Stimulated activated CD8-positive, alpha-beta memory T cell treated with anti-CD3 and anti-CD28 coated beads, Interleukin-12 subunit alpha, Interleukin-12 subunit beta, amount 100 ng/mL, for 24 hours (primary cell): ENCODE results near the gene RELN.

Source experiments
- DNase-seq: peaks from one replicate; pipeline ENCODE4 v3.0.0-alpha.2; 2020; ENCODE audit errors: extremely low read depth

Gene RELN

DNA sequence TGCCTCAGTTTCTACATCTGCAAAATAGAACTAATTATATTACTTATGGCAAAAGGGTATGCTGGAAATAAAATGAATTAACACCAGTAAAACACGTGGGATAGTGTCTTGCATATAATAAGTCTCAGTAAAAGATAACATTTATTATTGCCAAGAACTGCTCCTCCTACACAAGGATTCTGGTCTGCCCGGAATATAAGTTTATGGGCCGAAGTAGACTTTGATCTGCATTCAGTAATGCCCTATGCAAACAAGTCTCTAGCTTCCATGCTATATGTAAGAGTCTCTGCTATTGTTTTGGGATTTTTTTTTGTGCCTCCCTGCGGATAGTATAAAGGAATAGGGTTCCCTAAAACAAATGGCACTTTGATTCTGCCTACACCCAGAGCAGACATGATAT lies 417.9 kb downstream of the RELN start:
- DNase-seq = no peak

DNA sequence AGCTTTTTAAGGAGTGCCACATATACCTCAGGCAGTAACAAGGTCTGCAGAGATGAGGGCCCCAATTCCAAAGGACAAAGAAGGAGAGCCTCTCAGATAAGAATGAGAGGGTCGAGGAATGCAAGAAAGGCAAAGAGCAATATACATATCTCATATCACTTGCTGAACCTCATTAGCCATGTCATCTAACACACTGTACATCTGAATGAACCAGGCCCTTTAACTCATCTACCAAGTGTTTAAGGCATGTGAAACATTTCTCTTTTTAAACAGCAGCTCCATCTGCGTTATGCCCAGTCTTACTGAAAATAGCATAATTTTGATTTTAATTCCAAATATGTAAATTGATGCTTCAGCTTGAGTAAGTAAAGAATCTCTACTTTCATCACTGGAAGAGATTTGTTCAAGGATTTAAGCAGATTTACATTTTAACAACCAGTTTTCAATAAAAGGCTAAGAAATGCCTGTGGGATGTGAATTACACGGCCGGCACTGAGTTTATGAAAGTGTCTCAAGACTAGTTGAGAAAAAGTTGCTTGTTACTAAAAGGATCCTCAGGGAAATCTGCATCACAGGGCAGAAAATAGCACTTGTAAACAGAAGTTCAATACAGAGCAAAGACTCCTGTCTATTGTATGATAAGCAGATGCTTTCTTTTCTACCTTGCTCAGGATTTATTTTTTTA lies 419.7 kb downstream of the RELN start:
- no peak for DNase-seq

DNA sequence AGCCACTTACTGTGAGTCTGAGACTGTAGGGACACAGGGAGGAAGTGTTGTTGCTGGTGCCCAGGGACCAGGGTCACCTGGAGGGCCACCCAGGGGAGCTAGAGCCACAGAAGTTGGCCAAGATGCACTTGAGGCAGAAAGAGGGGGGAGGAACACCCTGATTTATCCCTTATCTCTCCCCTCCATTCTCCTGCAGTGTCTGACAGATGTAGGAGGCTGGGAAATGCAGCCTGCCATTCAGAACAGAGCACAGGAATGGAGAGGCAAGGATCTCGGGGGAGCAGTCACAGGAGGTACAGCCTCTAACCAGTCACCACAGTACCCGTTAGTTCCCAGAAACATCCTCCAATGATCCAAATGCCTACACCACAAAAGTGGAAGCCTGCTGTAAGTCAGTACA lies 425.0 kb downstream of the RELN start:
- DNase-seq = no peak

DNA sequence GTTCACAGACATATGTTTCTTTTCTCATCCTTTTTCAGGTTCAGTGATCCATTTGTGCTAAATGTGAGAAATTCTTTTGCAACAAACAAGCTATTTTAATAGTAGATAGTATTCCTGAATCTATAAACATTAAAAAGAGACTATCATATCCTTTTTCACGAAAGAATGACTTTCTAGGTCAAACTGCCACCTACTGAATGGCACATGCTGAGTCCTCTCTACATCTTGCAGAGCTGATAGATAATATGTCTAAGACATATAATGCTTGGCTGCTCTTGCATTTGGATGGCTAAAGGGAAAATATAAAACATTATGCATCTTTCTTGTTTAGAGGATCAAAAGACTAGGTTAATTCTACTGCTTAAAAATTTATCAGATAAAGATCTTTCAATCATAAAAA lies 429.3 kb downstream of the RELN start:
- no peak for DNase-seq

DNA sequence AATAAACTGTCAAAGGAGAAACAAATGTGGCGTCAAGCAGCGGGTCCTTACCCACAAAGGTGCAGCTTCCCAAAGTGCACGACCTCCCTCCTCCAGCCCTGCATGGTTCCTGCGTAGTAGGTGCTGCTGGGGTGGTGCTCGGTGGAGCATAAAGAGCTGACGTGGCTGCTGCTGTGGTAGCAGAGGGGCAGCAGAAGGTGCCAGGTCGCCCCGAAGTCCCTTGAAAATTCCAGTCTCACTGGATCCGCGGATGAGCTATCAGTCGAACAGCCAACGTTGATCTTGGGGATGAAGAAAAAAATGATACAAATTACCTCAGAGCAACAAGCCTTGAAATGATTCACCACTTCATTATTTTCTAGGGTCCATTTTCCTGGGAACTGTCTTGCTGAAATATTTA lies 438.4 kb downstream of the RELN start:
- DNase-seq = no peak

DNA sequence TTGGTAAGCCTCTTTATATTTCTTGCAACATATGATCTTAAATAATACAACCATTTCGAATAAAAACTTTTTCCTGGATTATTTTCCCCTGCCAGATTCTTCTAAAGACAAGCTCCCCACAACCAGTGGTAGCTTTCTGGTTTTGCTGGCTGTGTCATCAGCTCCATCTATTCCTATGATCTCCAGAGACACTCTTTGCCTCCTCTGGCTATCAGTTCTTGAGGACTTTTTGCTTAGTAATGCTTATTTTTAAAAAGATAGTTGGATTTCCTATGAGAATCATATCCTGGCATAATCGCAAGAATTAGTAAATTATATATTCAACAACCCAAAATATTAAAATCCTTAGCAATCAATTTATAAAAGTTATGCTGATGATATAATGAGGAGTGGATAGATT lies 439.7 kb downstream of the RELN start:
- DNase-seq = no peak

DNA sequence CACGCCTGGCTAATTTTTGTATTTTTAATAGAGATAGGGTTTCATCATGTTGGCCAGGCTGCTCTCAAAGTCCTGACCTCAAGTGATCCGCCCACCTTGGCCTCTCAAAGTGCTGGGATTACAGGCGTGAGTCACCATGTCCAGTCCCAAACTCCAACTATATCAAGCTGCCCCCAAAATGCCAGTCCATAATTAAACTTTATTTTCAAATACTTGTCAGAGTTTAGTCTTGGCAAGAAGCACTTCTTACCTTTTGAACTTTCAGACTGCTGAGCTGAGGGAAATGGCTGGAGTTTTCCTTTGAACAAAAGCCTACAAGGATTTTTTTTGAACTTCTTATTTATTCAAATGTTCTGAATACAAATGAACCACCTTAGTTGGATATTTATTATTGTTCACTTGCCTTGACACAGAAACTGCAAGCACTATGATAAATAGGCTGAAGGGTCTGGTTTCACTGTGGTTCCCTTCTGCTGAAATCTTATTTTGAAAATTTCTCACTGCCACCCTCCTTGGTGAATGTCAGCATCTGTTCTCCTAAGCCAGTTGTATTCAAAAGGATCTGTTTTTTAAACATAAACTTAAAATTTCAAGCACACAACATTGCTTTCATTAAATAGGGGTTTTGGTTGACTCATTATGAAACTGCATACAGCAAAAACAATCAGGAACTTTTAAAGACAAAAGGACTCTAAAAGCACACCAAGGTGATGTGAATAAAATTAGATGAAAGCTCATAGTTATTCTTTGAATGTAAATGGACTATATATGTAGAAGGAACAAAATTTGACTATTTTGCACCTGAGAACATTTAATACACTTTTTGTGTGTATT lies 441.8 kb downstream of the RELN start:
- DNase-seq = no peak

DNA sequence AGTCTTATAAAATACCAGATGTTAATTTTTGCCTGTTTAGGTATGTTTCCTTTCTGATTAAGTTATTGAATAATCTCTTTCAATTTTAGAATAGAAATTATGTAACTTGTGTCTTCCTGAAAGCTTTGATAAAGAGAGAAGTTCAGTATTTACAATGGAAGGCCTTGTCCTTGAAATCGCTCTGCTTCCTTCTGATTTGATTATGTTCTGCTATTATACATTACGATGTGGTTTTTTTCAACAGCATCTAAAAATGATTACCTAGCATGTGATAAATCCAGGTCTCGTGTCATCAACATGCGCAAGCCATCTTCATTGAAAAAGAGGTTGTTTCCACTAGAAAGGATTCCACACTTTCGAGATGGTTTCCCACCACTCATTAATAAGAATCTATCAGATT lies 447.0 kb downstream of the RELN start:
- DNase-seq = no peak

DNA sequence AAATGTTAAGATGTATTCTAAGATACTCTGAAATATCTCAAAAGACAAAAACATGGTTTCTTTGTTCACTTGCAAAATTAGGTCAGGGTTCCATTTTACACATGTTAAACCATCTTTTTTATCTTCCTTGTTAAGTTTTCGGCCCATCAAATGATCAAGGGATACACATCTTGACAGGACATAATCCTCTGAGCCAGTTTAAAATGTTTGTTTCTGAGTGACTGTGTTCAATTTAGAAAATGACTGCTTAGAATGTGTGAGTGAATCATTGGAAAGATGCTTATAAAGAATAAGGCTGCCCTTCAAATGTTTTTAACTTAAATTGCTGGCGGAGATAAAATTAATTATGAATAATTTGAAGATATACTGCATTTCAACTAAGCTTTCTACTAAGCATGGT lies 447.5 kb downstream of the RELN start:
- no peak for DNase-seq

DNA sequence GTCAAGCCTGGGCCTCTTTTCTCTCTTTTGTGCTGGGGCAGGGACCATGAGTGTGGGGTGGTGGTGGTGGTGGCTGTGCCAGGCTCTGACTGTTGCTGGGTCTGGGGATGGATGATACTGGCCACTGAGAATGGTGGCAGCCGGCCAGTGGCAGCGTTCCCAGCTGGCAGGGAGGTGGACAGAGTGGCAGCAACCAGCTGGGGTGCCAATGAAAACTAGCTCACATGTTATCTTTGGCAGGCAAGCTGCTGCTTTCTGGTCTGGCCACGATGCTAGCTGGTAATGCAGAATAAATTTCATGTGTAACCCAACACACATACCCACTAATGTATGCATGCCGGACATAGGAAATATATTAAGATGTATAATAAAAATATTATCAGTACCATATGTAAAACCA lies 448.4 kb downstream of the RELN start:
- DNase-seq = no peak

DNA sequence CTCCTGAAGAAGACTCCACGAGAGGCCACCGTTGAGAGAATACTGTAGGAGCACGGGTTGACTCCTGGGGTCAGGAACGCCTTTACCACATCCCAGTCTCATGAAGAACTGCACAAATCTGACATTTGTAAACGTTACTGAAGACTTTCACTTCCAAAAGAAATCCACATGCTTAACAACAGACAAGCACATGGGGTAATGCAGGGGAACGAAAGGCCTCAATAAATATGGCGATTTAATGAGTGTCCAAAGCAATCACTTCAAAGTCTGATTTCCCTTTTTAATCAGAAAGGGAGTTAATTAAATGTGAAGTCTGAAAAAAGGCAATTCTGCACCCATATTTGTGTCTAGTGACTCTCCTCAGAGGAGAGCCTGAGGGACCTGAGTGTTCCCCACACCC lies 449.1 kb downstream of the RELN start:
- DNase-seq = no peak

DNA sequence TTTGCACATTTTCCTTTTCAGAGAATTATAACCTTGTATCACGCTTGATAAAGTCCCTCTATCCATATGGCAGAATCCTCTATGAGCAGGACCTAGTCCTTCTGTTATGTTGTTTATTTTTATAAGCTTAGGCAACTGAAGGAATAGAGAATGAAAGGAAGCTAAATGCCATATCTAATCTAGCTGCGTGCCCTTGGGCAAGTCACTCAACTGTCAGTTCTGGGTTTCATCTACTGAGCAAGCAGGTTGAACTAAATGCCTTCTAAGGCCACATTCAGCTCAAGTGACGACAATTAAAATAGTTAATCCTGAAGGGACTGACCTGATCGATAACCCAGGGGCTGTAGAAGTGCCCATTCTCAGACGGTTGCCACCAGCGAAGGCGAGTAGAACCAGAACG lies 449.6 kb downstream of the RELN start:
- no peak for DNase-seq

DNA sequence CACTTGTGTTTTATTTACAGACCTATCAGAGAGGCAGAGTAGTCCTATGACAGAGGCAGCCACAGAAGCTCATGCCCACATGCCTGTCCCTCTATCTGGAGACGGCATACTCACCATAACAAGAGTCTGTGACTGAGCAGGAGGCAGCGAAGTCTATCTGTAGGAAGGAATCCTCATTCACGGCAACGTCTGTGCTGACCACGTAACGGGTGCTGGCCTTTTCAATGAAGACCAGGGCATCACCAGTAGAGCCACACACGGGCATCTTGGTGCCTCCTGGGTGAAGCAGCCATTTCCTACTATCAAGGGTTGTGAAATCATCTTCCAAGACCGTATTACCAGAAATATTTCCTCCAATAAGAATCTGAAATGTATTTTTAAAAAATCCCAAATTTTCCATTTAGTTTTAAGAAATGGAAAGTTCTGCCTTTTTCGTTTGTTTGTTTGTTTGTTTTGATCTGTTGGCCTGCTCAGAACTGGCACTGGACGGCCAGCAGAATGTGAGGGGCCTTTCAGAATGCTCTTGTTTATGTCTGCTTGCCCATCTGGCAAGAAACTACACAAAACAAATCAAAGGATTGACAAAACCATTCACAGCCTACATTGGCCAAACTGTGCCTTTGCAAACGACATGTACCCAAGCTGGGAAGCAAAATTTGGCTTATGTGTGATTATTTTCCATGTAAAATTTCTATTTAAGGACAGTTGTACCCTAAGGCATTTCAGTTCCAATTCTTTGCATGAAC lies 450.3 kb downstream of the RELN start:
- no peak for DNase-seq

DNA sequence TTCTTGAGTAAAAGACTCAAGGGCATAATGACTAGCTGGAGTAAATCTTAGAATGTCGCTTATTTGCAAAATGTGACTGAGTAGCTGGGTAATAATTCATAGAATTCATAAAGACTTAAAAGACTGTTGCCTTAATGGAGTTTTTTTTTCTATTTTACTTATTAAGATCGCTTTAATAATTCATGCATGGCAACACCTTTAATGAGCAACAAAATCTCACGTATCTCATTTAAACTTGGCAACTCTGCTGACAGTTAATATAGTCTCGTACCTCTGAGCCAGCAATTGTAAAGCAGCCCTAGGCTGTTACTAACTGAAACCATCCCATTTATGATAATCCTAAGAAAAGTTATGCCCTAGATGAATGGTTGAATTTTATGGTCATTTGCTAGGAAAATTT lies 455.7 kb downstream of the RELN start:
- DNase-seq = no peak

DNA sequence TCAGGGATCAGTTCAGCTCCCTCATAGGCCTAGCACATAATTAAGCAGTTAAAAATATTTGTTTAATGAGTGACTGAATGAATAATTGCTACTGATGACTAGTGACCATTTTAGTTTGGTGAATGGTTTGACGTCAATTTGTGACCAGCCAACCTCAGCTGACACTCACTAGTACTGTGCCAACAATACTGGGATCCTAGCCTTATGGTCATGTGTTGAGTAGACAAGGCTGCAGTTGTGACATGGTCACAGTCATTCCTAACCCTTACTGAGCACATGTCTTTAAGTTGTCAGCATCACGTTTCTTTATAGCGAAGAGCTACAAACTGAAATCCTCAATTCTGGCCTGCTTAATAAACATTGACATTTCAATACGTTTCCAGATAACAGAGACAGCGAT lies 456.5 kb downstream of the RELN start:
- no peak for DNase-seq

DNA sequence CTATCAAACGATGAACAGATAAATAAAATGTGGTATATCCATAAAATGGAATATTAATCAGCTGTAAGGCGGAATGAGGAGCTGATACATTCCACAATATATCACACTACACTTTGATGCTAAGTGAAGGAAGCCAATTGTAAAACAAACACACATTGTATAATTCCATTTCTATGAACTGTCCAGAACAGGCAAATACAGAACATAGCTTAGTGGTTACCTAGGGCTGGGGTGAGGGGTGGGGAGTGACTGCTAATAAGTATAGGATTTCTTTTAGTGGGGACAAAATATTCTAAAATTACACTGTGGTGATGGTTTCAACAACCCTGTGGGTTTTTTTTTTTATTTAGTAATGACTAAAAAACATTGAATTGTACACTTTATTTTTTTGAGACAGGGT lies 461.3 kb downstream of the RELN start:
- no peak for DNase-seq

DNA sequence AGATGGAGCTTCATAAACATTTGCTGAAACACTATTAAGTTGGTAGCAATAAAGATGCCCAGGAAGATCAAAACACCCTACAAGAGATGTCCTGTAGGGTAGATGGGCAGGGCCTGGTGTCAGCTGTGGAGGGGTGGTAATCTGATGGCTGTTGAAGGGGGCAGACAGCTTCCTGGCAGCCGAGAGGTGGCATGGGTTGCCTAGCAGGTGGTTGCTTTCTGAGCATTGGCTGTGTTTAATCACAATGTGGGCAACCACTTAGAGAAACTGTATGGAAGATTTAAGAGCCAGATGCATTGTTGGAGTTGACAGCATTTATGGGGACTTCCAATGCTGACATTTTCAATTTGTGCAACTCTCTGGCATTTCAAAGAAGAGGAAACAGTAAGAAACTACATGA lies 463.5 kb downstream of the RELN start:
- DNase-seq = no peak

DNA sequence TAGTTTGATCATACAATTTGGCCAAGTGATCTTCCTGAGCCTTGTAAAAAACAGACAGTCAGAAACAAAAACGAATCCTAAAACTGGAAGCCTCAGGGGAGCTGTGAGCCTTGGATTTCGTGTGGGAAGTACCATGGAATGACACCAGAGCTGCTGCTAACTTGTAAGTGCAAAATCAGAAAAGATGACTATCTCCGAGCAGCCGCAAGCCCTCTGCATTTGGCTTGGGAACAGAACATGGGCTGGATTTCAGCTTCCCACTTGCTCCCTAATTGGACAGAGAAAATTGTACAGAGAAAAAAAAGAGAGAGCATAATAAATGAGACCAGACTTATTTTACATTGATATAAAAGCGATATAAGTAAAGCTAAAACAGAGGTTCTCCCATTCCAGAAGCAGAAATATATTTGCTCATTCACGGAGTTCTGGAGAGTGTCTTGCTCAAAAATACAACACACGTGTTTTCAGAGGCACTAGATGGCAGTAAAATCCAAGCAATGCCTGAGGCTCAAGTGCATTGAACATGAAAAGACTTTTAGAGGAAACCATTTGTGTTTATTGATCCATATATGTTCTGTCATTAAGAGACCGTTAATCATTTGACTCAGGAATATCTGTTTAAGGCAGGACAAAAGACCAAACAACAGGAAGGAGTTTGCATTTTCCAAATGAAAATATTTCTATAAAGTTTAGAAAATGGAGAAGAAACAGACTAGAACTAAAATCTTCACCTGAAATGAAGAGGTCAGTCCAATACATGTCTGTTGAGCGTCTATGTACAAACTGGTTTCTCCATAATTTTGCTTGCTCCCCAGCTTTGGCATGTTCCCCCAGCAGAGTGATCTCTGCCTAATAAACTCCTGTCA lies 465.2 kb downstream of the RELN start:
- no peak for DNase-seq

DNA sequence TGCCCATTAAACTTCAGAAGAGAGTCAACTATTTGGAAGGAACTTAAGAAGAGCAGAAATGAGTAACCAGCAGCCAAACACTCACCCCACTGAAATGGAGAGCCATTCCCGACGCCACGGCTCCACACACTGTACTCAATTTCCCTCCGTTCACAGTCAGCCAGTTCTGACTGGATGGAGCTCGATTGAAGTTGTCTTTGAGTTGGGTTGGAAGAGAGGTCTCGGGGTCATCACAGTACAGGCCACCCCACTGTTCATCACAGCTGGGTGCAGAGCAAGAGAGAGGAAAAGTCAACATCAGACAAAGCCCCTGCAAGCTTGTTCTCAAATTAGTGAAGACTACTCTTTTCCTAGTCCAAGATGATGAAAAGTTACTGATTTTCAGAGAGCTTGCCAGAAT lies 467.5 kb downstream of the RELN start:
- DNase-seq = no peak

DNA sequence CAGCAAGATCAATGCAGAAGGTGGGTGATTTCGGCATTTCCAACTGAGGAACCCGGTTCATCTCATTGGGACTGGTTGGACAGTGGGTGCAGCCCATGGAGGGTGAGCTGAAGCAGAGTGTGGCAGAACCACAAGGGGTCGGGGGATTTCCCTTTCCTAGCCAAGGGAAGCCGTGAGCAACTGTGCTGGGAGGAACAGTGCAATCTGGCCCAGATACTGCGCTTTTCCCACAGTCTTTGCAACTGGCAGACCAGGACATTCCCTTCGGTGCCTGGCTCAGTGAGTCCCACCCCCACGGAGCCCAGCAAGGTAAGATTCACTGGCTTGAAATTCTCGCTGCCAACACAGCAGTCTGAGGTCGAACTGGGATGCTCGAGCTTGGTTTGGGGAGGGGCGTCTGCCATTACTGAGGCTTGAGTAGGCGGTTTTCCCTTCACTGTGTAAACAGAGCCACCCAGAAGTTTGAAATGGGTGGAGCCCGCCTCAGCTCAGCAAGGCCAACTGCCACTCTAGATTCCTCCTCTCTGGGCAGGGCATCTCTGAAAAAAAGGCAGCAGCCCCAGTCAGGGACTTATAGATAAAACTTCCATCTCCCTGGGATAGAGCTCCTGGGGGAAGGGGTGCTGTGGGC lies 484.8 kb downstream of the RELN start:
- DNase-seq = no peak

DNA sequence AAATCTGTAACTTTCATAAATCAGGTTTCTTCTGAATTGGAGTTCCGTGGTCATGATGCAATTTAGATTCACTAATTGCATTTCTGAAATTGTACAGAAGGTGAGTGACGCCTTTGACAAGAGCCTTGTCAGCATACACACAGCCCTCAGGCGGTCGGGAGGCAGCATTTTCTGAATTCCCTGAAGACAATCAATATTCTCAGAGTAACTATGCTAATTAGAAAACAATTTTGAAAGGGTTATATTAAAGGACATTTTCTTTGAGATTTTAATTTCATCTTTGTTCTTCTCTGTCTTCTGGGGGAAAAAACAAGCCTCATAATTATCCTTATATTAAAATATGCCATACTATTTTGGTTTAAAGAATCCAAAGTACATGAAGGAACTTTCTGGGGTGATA lies 488.3 kb downstream of the RELN start:
- no peak for DNase-seq
